K562 (cell line): ENCODE measurements around the gene PRAC2. TPM values are rescaled to one million over a fixed set of nuclear protein-coding genes. Genes with fewer than 3 reads are reported as not detected.

ENCODE experiments used
- ATAC-seq: fragments of 200-7000 bp; cut with Tn5 transposase; 3 replicates; pipeline ENCODE4 v1.9.1; 2020; ENCODE audit warnings: moderate library complexity
- BruUV-seq: library from RNA; stranded (reverse); fragments of 400-500 nt; replicated peaks from 2 replicates; lab custom pipeline; 2021; lab: Mats Ljungman, UMichigan
- CTCF ChIA-PET: fragments of 300-600 bp; formaldehyde crosslinking; extraction: SDS; loops from one replicate; lab custom pipeline; 2021; ENCODE audit warnings: low intra/inter-chr PET ratio; lab: Yijun Ruan, JAX
- POLR2A ChIA-PET: fragments of 300-600, 350-650 bp; sonication (Branson Sonifier 250); formaldehyde crosslinking; extraction: SDS; loops from one replicate; lab custom pipeline; 2021; ENCODE audit warnings: antibody characterized with exemption, inconsistent platforms; lab: Yijun Ruan, JAX
- DNase-seq, 4 experiments: peaks; one replicate each; pipeline versions ENCODE4 v3.0.0 to v3.0.0-alpha.2; 2011 to 2018; ENCODE audit warnings: low spot score in 3 of 4, mixed read lengths in 3 of 4; ENCODE audit errors: extremely low read depth in 1 of 4
- FAIRE-seq: peaks from 2 replicates; lab custom pipeline; 2011; peaks lifted over from hg19 to GRCh38; lab: Jason Lieb, UNC
- H2AFZ ChIP-seq: 2 replicates; pipeline ENCODE4 v1.6.0; 2011; ENCODE audit warnings: low read depth, low read length, control low read depth, inconsistent platforms
- H3K27ac ChIP-seq: fragments of 200-600 bp; 3 replicates; pipeline ENCODE4 v1.8.0; 2011; ENCODE audit warnings: low read depth, mild to moderate bottlenecking, control low read depth, inconsistent platforms, low read length, moderate library complexity, mixed read lengths; ENCODE audit errors: extremely low read depth
- H3K27me3 ChIP-seq, 2 experiments: fragments of 300-600 bp in 1 of 2; 2 replicates in 1 of 2; 3 replicates in 1 of 2; pipeline versions ENCODE4 v1.6.0 to v1.8.0; 2011; ENCODE audit warnings: inconsistent platforms in 2 of 2, low read length in 2 of 2, mild to moderate bottlenecking in 1 of 2, mixed read lengths in 1 of 2, moderate library complexity in 1 of 2; ENCODE audit not compliant: control insufficient read depth in 2 of 2, insufficient read depth in 2 of 2
- H3K36me3 ChIP-seq: fragments of 300-600 bp; 3 replicates; pipeline ENCODE4 v1.8.0; 2011; ENCODE audit warnings: mild to moderate bottlenecking, low read length, inconsistent platforms; ENCODE audit not compliant: control insufficient read depth, insufficient read depth
- H3K4me1 ChIP-seq, 2 experiments: fragments of 200-600 bp in 1 of 2; replicated peaks in 1 of 2; 2 replicates in 1 of 2; 3 replicates in 1 of 2; pipeline versions ENCODE4 v1.5.1 to v1.8.0; 2011; ENCODE audit warnings: inconsistent platforms in 2 of 2, low read length in 2 of 2, mild to moderate bottlenecking in 1 of 2, mixed read lengths in 1 of 2, moderate library complexity in 1 of 2; ENCODE audit not compliant: control insufficient read depth in 2 of 2, insufficient read depth in 2 of 2
- H3K4me2 ChIP-seq: 2 replicates; pipeline ENCODE4 v1.6.1; 2011; ENCODE audit warnings: low read length, control low read depth, inconsistent platforms, mixed read lengths; ENCODE audit not compliant: insufficient read depth
- H3K4me3 ChIP-seq: fragments of 200-600 bp; sonication (generic), shearing (Covaris generic); 2 replicates; pipeline ENCODE4 v1.5.1; 2016; ENCODE audit warnings: control low read depth, inconsistent platforms
- H3K79me2 ChIP-seq: fragments of 200-600 bp; 3 replicates; pipeline ENCODE4 v1.8.0; 2011; ENCODE audit warnings: low read length, inconsistent platforms; ENCODE audit not compliant: control insufficient read depth, insufficient read depth
- H3K9ac ChIP-seq, 2 experiments: 2 replicates each; pipeline versions ENCODE4 v1.6.0 to v1.6.1; 2011; ENCODE audit warnings: low read depth in 2 of 2, low read length in 2 of 2, control low read depth in 1 of 2, inconsistent platforms in 1 of 2, mild to moderate bottlenecking in 1 of 2, mixed read lengths in 1 of 2; ENCODE audit not compliant: insufficient read depth in 1 of 2
- H3K9me1 ChIP-seq: one replicate; pipeline ENCODE4 v1.6.0; 2011; ENCODE audit warnings: inconsistent platforms, mild to moderate bottlenecking, low read length, moderate library complexity; ENCODE audit not compliant: control insufficient read depth, insufficient read depth
- H3K9me3 ChIP-seq: replicated peaks from 2 replicates; pipeline ENCODE4 v1.5.1; 2011; ENCODE audit warnings: low read depth, low read length, inconsistent platforms; ENCODE audit not compliant: control insufficient read depth, insufficient read depth
- H4K20me1 ChIP-seq: replicated peaks from 2 replicates; pipeline ENCODE4 v1.6.1; 2011; ENCODE audit warnings: low read length, inconsistent platforms, mixed read lengths; ENCODE audit not compliant: control insufficient read depth, insufficient read depth
- BCOR ChIP-seq: fragments of 450-650 bp; IDR thresholded peaks from 2 replicates; pipeline ENCODE4 v1.6.1; 2016
- ELF4 ChIP-seq: fragments of 450-650 bp; formaldehyde crosslinking; IDR thresholded peaks from 2 replicates; pipeline ENCODE4 v1.4.0; 2022; ENCODE audit warnings: missing genetic modification characterization
- ILF3 ChIP-seq: fragments of 450-650 bp; IDR thresholded peaks from 2 replicates; pipeline ENCODE4 v1.6.1; 2018; ENCODE audit warnings: antibody characterized with exemption, mild to moderate bottlenecking, moderate library complexity, borderline replicate concordance
- NBN ChIP-seq: fragments of 450-650 bp; IDR thresholded peaks from 2 replicates; pipeline ENCODE4 v1.6.1; 2016; ENCODE audit warnings: low read depth, mild to moderate bottlenecking
- NFXL1 ChIP-seq: fragments of 450-650 bp; formaldehyde crosslinking; IDR thresholded peaks from 2 replicates; pipeline ENCODE4 v1.4.0; 2021; ENCODE audit warnings: mild to moderate bottlenecking
- NFYB ChIP-seq: IDR thresholded peaks from 2 replicates; pipeline ENCODE4 v1.6.1; 2011; ENCODE audit warnings: mild to moderate bottlenecking, moderate library complexity; ENCODE audit not compliant: insufficient read length; ENCODE audit errors: extremely low read depth
- PRMT5 ChIP-seq: sonication (generic); formaldehyde crosslinking; IDR thresholded peaks from 2 replicates; pipeline ENCODE4 v1.5.0; 2020; ENCODE audit warnings: missing genetic modification reagents
- RNF219 ChIP-seq: fragments of 250-450 bp; sonication (Bioruptor Pico); IDR thresholded peaks from 2 replicates; pipeline ENCODE4 v1.5.0; 2022; ENCODE audit warnings: mild to moderate bottlenecking
- SMAD2 ChIP-seq: fragments of 150-350 bp; IDR thresholded peaks from 2 replicates; pipeline ENCODE4 v1.6.1; 2014; ENCODE audit warnings: low read depth, mild to moderate bottlenecking, low read length
- SMARCE1 ChIP-seq: fragments of 450-650 bp; IDR thresholded peaks from 2 replicates; pipeline ENCODE4 v1.7.1; 2016; ENCODE audit warnings: mild to moderate bottlenecking
- TGIF2 ChIP-seq: sonication (generic); formaldehyde crosslinking; IDR thresholded peaks from 2 replicates; pipeline ENCODE4 v1.8.1; 2022; ENCODE audit warnings: mild to moderate bottlenecking, missing genetic modification reagents, moderate library complexity
- THRAP3 ChIP-seq: fragments of 450-650 bp; IDR thresholded peaks from 2 replicates; pipeline ENCODE4 v1.6.1; 2016; ENCODE audit warnings: mild to moderate bottlenecking, inconsistent platforms, borderline replicate concordance
- TOE1 ChIP-seq, 2 experiments: fragments of 450-650 bp in 1 of 2; sonication (generic) in 1 of 2; formaldehyde crosslinking in 1 of 2; IDR thresholded peaks; 2 replicates each; pipeline versions ENCODE4 v1.7.1 to v1.8.0; 2016 to 2022; ENCODE audit warnings: borderline replicate concordance in 2 of 2, mild to moderate bottlenecking in 2 of 2, antibody characterized with exemption in 1 of 2, inconsistent platforms in 1 of 2, low read depth in 1 of 2, missing genetic modification reagents in 1 of 2, moderate library complexity in 1 of 2
- ZBTB43 ChIP-seq: sonication (generic); formaldehyde crosslinking; IDR thresholded peaks from 2 replicates; pipeline ENCODE4 v1.8.0; 2023; ENCODE audit warnings: mild to moderate bottlenecking, missing genetic modification reagents
- ZFP30 ChIP-seq: fragments of 250-450 bp; sonication (Bioruptor Pico); IDR thresholded peaks from 2 replicates; pipeline ENCODE4 v1.8.0; 2022; ENCODE audit warnings: moderate library complexity, mild to moderate bottlenecking, inconsistent platforms, borderline replicate concordance
- ZNF512 ChIP-seq: IDR thresholded peaks from 2 replicates; pipeline ENCODE4 v1.6.1; 2016; ENCODE audit warnings: missing genetic modification characterization, missing compliant biosample characterization
- WGBS: fragments of 100-300 bp; shearing (Covaris generic); methylation state at CpG from one replicate; pipeline ENCODE4 v1.1.6; 2016; ENCODE audit warnings: low coverage, mixed read lengths; ENCODE audit not compliant: insufficient coverage; ENCODE audit errors: missing lambda C conversion rate; 5-methylcytosine and 5-hydroxymethylcytosine counted together
- in situ Hi-C: fragments of 300-500 bp; cut with MboI; formaldehyde crosslinking; loops from 4 replicates; pipeline ENCODE4 v1.15.0; 2018; ENCODE audit warnings: inconsistent platforms, mixed read lengths
- intact Hi-C: fragments of 100-400 bp; cut with micrococcal nuclease; formaldehyde crosslinking; loops from 2 replicates; pipeline ENCODE4 v1.14.2; 2022
- polyA plus RNA-seq, 8 experiments: library from polyadenylated mRNA; depleted of rRNA in 4 of 8; stranded (reverse) in 5 of 8; unstranded in 3 of 8; fragments of >200 nt; fragmentation: Nextera tagmentation in 2 of 8; fragmentation: Illumina TruSeq in 1 of 8; extraction: Ambion mirVana in 2 of 8; extraction: Trizol in 1 of 8; gene quantifications; 2 replicates each; pipeline versions ENCODE4 v1.2.1 to v1.2.3, GENCODE V29; 2011 to 2014; ENCODE audit warnings: inconsistent platforms in 1 of 8, missing spikeins in 1 of 8
- total RNA-seq, 7 experiments: library from RNA; depleted of rRNA in 6 of 7; stranded (reverse); fragments of >200 nt in 6 of 7; fragmentation: Illumina TruSeq in 2 of 7; extraction: Trizol in 2 of 7; gene quantifications; 2 replicates each; pipeline versions ENCODE4 v1.2.1 to v1.2.3, GENCODE V29; 2011 to 2021; ENCODE audit warnings: low replicate concordance in 1 of 7

The PRAC2 gene
- total and polyA plus RNA-seq, 9 of the 15 experiments (the other 6 are each of a cell fraction or from before 2014, with no cell fraction given) = not detected

- Histone ChIP-seq H4K20me1 (no peaks in the 10 kb centered on the region; the same call in none of the 2 replicates), H3K9me1 (no peaks in the 10 kb centered on the region), H3K4me3 (no peak within 1 kb of the TSS), H3K79me2 (no peaks in the 10 kb centered on the region), H3K36me3 (no peaks in the 10 kb centered on the region), H3K27me3 (peaks cover 70 to 78% of the 10 kb centered on the region in 2 experiments), H3K4me2 (no peak within 1 kb of the TSS), H3K9me3 (no peaks in the 10 kb centered on the region), H3K27ac (no peak within 1 kb of the TSS), H3K9ac (no peak within 1 kb of the TSS), H3K4me1 (peaks cover 0 to 24% of the 10 kb centered on the region in 2 experiments; a peak in 2 of 5 replicates), H2AFZ (peak within 1 kb of the TSS; percentile 38; the same call in 1 of the 2 replicates)
- ChIA-PET POLR2A (interaction anchor here (0.6 to 1.4 kb wide), 4 partner anchors 9 to 41 kb away, joined by 3 to 4 read pairs (median 3); no protein-coding TSS in a partner anchor), CTCF (interaction anchor here (0.7 kb wide), 1 partner anchor 63 kb away, joined by 3 read pairs; no protein-coding TSS in a partner anchor)
- intact Hi-C loops (no loop called here), in situ Hi-C loops (no loop called here)
- no peak for FAIRE-seq
- BruUV-seq = no TSS peak
- 17% methylated on average over 38 of the region's 55 CpGs for WGBS
- ATAC-seq = 0 out of 3 replicates have a peak, but pooled peaks have one; percentile 22
- DNase-seq = peak; percentile 39 to 63 (median 55)
- TF ChIP-seq TGIF2 (CRISPR knock-in tag) (no peak), ZNF512 (peak; percentile 77), RNF219 (CRISPR knock-in tag) (no peak), NFXL1 (CRISPR knock-in tag) (no peak), THRAP3 (no peak), ILF3 (no peak), SMARCE1 (no peak), TOE1 (IDR thresholded peaks at IDR 0.05; ENCODE audit: borderline replicate concordance) (no peak), TOE1 (CRISPR knock-in tag; IDR thresholded peaks at IDR 0.05; ENCODE audit: borderline replicate concordance, low read depth) (no peak), ZBTB43 (CRISPR knock-in tag) (no peak), PRMT5 (no peak), SMAD2 (no peak), ZFP30 (CRISPR knock-in tag) (no peak), BCOR (no peak), NBN (no peak), ELF4 (CRISPR knock-in tag) (peak; percentile 67; the same call in 1 of the 2 replicates), NFYB (peak; percentile 36)
Measured at GRCh38 chr17:48728232-48729231, 5.5 kb downstream of the PRAC2 start, which contains the start of gene HOXB13. TSS of gene HOXB13 (minus strand) at chr17:48728750. CDS start at chr17:48728593, 157 bp downstream.
